Measurements from ENCODE around the gene C17orf50.

Gene C17orf50

GRCh38 chr17:35732806-35733136 is 27.9 kb upstream of the C17orf50 start:
- DNase-seq (ENCODE audit: extremely low spot score, insufficient read length, low read depth), result no peak
- FAIRE-seq, result no peak

GRCh38 chr17:35733366-35733765 is 27.3 kb upstream of the C17orf50 start:
- no peak for DNase-seq (ENCODE audit: extremely low spot score, insufficient read length, low read depth)
- no peak for FAIRE-seq

- FAIRE-seq, result no peak
Measured at GRCh38 chr17:35734396-35734795, 26.3 kb upstream of the C17orf50 start.

GRCh38 chr17:35735036-35735805 is 25.5 kb upstream of the C17orf50 start:
- FAIRE-seq (no peak), DNase-seq (ENCODE audit: extremely low spot score, insufficient read length, low read depth) (no peak)

More at GRCh38 chr17:35734396-35734795, 26.3 kb upstream of the C17orf50 start:
- no peak for DNase-seq (ENCODE audit: extremely low spot score, insufficient read length, low read depth)

- no peak for DNase-seq (ENCODE audit: extremely low spot score, insufficient read length, low read depth)
- FAIRE-seq, result no peak
Measured at GRCh38 chr17:35736236-35736635, 24.5 kb upstream of the C17orf50 start.

- no peak for DNase-seq (ENCODE audit: extremely low spot score, insufficient read length, low read depth)
- FAIRE-seq, result no peak
Measured at GRCh38 chr17:35738519-35739133, 22.1 kb upstream of the C17orf50 start.

- FAIRE-seq (no peak), DNase-seq (ENCODE audit: extremely low spot score, insufficient read length, low read depth) (no peak)
Measured at GRCh38 chr17:35740216-35740615, 20.5 kb upstream of the C17orf50 start.

- no peak for FAIRE-seq
- DNase-seq (ENCODE audit: extremely low spot score, insufficient read length, low read depth), result no peak
Measured at GRCh38 chr17:35740997-35741931, 19.4 kb upstream of the C17orf50 start.

- no peak for DNase-seq (ENCODE audit: extremely low spot score, insufficient read length, low read depth)
- FAIRE-seq, result no peak
Measured at GRCh38 chr17:35742496-35742895, 18.2 kb upstream of the C17orf50 start.

- FAIRE-seq (no peak), DNase-seq (ENCODE audit: extremely low spot score, insufficient read length, low read depth) (no peak)
Measured at GRCh38 chr17:35742896-35743477, 17.7 kb upstream of the C17orf50 start.

- DNase-seq (ENCODE audit: extremely low spot score, insufficient read length, low read depth), result no peak
- no peak for FAIRE-seq
Measured at GRCh38 chr17:35743626-35744328, 16.9 kb upstream of the C17orf50 start.

- DNase-seq (ENCODE audit: extremely low spot score, insufficient read length, low read depth) (no peak), FAIRE-seq (no peak)
Measured at GRCh38 chr17:35744830-35745229, 15.9 kb upstream of the C17orf50 start.

GRCh38 chr17:35745246-35745645 is 15.4 kb upstream of the C17orf50 start:
- DNase-seq (ENCODE audit: extremely low spot score, insufficient read length, low read depth) (no peak), FAIRE-seq (no peak)

GRCh38 chr17:35745749-35746320 is 14.9 kb upstream of the C17orf50 start:
- DNase-seq (ENCODE audit: extremely low spot score, insufficient read length, low read depth) (no peak), FAIRE-seq (no peak)

GRCh38 chr17:35747540-35748017 is 13.1 kb upstream of the C17orf50 start:
- peak; percentile 65 for DNase-seq (ENCODE audit: extremely low spot score, insufficient read length, low read depth)
- FAIRE-seq, result no peak

GRCh38 chr17:35748341-35748841 is 12.3 kb upstream of the C17orf50 start:
- FAIRE-seq (no peak), DNase-seq (ENCODE audit: extremely low spot score, insufficient read length, low read depth) (no peak)

GRCh38 chr17:35748979-35749378 is 11.7 kb upstream of the C17orf50 start:
- FAIRE-seq, result no peak

GRCh38 chr17:35749560-35750412 is 10.9 kb upstream of the C17orf50 start:
- FAIRE-seq (no peak), DNase-seq (ENCODE audit: extremely low spot score, insufficient read length, low read depth) (no peak)

More at GRCh38 chr17:35748979-35749378, 11.7 kb upstream of the C17orf50 start:
- no peak for DNase-seq (ENCODE audit: extremely low spot score, insufficient read length, low read depth)
